GM23338 (cell line): Measurements from ENCODE around the gene HOXA5. TPM values are rescaled to one million over a fixed set of nuclear protein-coding genes. Genes with fewer than 3 reads are reported as not detected.

Experiments
- ATAC-seq: fragments of 200-7000 bp; cut with Tn5 transposase; 3 replicates; pipeline ENCODE4 v1.9.1; 2020
- DNase-seq: peaks from one replicate; pipeline ENCODE4 v3.0.0-alpha.2; 2015; ENCODE audit warnings: low spot score
- H2AFZ ChIP-seq: fragments of 200-600 bp; sonication (generic); 2 replicates; pipeline ENCODE4 v1.8.0; 2016; ENCODE audit warnings: antibody characterized with exemption, mild to moderate bottlenecking, moderate library complexity
- H3F3A ChIP-seq: fragments of 200-600 bp; sonication (generic); replicated peaks from 2 replicates; pipeline ENCODE4 v1.8.0; 2017; ENCODE audit warnings: antibody characterized with exemption, mixed run types, low read depth
- H3K27ac ChIP-seq: fragments of 200-600 bp; sonication (generic); 2 replicates; pipeline ENCODE4 v1.6.1; 2016; ENCODE audit warnings: low read depth
- H3K27me3 ChIP-seq: fragments of 200-600 bp; sonication (generic); 2 replicates; pipeline ENCODE4 v1.8.0; 2016; ENCODE audit warnings: mild to moderate bottlenecking, mixed run types, moderate library complexity; ENCODE audit not compliant: insufficient read depth
- H3K36me3 ChIP-seq: fragments of 200-600 bp; sonication (generic); 2 replicates; pipeline ENCODE4 v1.8.0; 2016; ENCODE audit warnings: mild to moderate bottlenecking; ENCODE audit not compliant: insufficient read depth
- H3K4me1 ChIP-seq: fragments of 200-600 bp; sonication (generic); 2 replicates; pipeline ENCODE4 v1.8.0; 2016; ENCODE audit warnings: mild to moderate bottlenecking, moderate library complexity; ENCODE audit not compliant: insufficient read depth
- H3K4me2 ChIP-seq: fragments of 200-600 bp; sonication (generic); 2 replicates; pipeline ENCODE4 v1.7.1; 2017; ENCODE audit warnings: mixed run types
- H3K4me3 ChIP-seq: fragments of 200-600 bp; sonication (generic); 2 replicates; pipeline ENCODE4 v1.6.1; 2016; ENCODE audit warnings: mixed run types
- H3K79me2 ChIP-seq: fragments of 200-600 bp; sonication (generic); replicated peaks from 2 replicates; pipeline ENCODE4 v1.8.0; 2017; ENCODE audit warnings: mild to moderate bottlenecking; ENCODE audit not compliant: insufficient read depth
- H3K9me2 ChIP-seq: fragments of 200-600 bp; sonication (generic); 2 replicates; pipeline ENCODE4 v1.8.0; 2017; ENCODE audit not compliant: insufficient read depth
- H4K20me1 ChIP-seq: fragments of 200-600 bp; sonication (generic); replicated peaks from 2 replicates; pipeline ENCODE4 v1.8.0; 2017; ENCODE audit warnings: mild to moderate bottlenecking; ENCODE audit not compliant: insufficient read depth
- H3K27ac Mint-ChIP-seq: 2 replicates; pipeline ENCODE4 v1.8.0; 2020; ENCODE audit warnings: inconsistent platforms, mild to moderate bottlenecking, moderate library complexity, mixed read lengths
- H3K27me3 Mint-ChIP-seq: 3 replicates; pipeline ENCODE4 v1.8.0; 2022; ENCODE audit warnings: low read depth, mild to moderate bottlenecking, moderate library complexity, mixed read lengths, inconsistent platforms; ENCODE audit not compliant: insufficient read depth, poor library complexity
- H3K36me3 Mint-ChIP-seq: 3 replicates; pipeline ENCODE4 v1.8.0; 2021; ENCODE audit warnings: low read depth, mild to moderate bottlenecking, inconsistent platforms, moderate library complexity, mixed read lengths
- H3K4me1 Mint-ChIP-seq: 3 replicates; pipeline ENCODE4 v1.8.0; 2020; ENCODE audit warnings: mild to moderate bottlenecking, inconsistent platforms, mixed read lengths
- H3K4me3 Mint-ChIP-seq: 3 replicates; pipeline ENCODE4 v1.8.0; 2021; ENCODE audit warnings: moderate library complexity, mild to moderate bottlenecking, inconsistent platforms, mixed read lengths
- H3K9me3 Mint-ChIP-seq: 3 replicates; pipeline ENCODE4 v1.8.0; 2020; ENCODE audit warnings: moderate library complexity, mild to moderate bottlenecking, inconsistent platforms, mixed read lengths
- EZH2 ChIP-seq: fragments of 200-600 bp; sonication (generic); IDR thresholded peaks from one replicate; pipeline ENCODE4 v1.8.0; 2017; ENCODE audit warnings: antibody characterized with exemption, mild to moderate bottlenecking, low read depth; ENCODE audit not compliant: unreplicated experiment
- EZH2phosphoT487 ChIP-seq: fragments of 200-600 bp; sonication (generic); IDR thresholded peaks from one replicate; pipeline ENCODE4 v1.8.1; 2018; ENCODE audit warnings: antibody characterized with exemption; ENCODE audit not compliant: unreplicated experiment
- NANOG ChIP-seq: IDR thresholded peaks from 2 replicates; pipeline ENCODE4 v1.6.1; 2016; ENCODE audit warnings: antibody characterized with exemption, borderline replicate concordance
- POLR2AphosphoS5 ChIP-seq: IDR thresholded peaks from 2 replicates; pipeline ENCODE4 v1.6.1; 2016; ENCODE audit warnings: antibody characterized with exemption, low read depth
- ZNF331 ChIP-seq: fragments of 250-450 bp; sonication (Bioruptor Pico); IDR thresholded peaks from 2 replicates; pipeline ENCODE4 v1.5.0; 2020; ENCODE audit warnings: low read depth, mild to moderate bottlenecking, moderate library complexity
- polyA plus RNA-seq: library from polyadenylated mRNA; unstranded; fragments of >200 nt; fragmentation: Nextera tagmentation; extraction: Ambion mirVana; gene quantifications from 2 replicates; pipeline ENCODE4 v1.2.1, GENCODE V29; 2016
- total RNA-seq: library from RNA; depleted of rRNA; stranded (reverse); fragments of >200 nt; shearing (Covaris generic); gene quantifications from 2 replicates; pipeline ENCODE4 v1.2.3, GENCODE V29; 2014

Gene HOXA5
- total and polyA plus RNA-seq, 2 experiments from 2014 or later, result not detected

GRCh38 chr7:27166531-27167505 is 23.3 kb upstream of the HOXA5 start:
- DNase-seq, result peak; percentile 53
- Mint-ChIP-seq H3K4me3 (no peak overlapping the region), H3K36me3 (no peaks in the 10 kb centered on the region; the same call in 2 of the 3 replicates)

DNA sequence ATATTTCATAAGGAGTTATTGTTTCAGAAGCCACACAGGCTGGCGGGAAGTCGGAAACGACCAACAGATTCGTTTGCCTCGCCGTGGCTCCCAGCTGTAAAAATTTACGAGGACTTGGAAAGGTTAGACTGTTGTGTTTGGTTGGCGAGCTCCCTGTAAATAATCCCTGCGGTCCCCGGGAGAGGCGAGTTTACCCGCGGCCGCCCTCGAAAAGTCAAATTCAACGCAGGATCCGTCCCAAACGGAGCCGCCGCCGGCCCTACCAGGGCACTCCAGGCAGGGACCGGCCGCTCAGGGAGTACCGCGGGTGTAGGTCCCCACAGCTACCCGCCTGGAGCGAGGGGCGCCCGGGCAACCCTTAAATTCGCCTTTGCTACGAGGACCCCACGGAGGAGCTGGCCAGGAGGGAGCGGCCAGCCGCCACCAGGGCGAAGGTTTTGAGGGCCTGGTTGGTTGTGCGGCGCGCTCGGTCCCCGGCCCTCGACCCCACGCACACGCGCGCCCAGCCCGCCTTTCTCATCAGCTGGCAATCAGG is 22.6 kb upstream of the HOXA5 start:
- Histone ChIP-seq H4K20me1 (peaks cover 51% of the 10 kb centered on the region), H3K79me2 (no peaks in the 10 kb centered on the region), H3K27me3 (peaks cover 100% of the 10 kb centered on the region), H3K27ac (no peak overlapping the region), H3K4me1 (peaks cover 4% of the 10 kb centered on the region), H3K36me3 (no peaks in the 10 kb centered on the region; the same call in 1 of the 2 replicates), H3K4me2 (no peak overlapping the region), H3F3A (peaks cover 32% of the 10 kb centered on the region), H2AFZ (no peak overlapping the region), H3K9me2 (no peaks in the 10 kb centered on the region), H3K4me3 (no peak overlapping the region)
- peaks cover 100% of the 10 kb centered on the region for H3K27me3 Mint-ChIP-seq
- ATAC-seq (no peak), DNase-seq (peak; percentile 32)
- TF ChIP-seq POLR2AphosphoS5, result no peak
- peak; percentile 98 for TF ChIP-seq EZH2phosphoT487
- TF ChIP-seq ZNF331 (CRISPR knock-in tag), result no peak
- peak; percentile 83 for TF ChIP-seq EZH2
- H3K4me3 Mint-ChIP-seq, result no peak overlapping the region
- H3K36me3 Mint-ChIP-seq, result no peaks in the 10 kb centered on the region; the same call in 2 of the 3 replicates
- no peak overlapping the region for H3K27ac Mint-ChIP-seq
- H3K9me3 Mint-ChIP-seq, result peaks cover 11% of the 10 kb centered on the region; the same call in 2 of the 3 replicates
- H3K4me1 Mint-ChIP-seq, result peaks cover 13% of the 10 kb centered on the region

More at GRCh38 chr7:27166531-27167505, 23.3 kb upstream of the HOXA5 start:
- Mint-ChIP-seq H3K27me3 (peaks cover 100% of the 10 kb centered on the region), H3K4me1 (peaks cover 13% of the 10 kb centered on the region), H3K9me3 (peaks cover 16% of the 10 kb centered on the region; the same call in 2 of the 3 replicates), H3K27ac (no peak overlapping the region)
- Histone ChIP-seq H3K27me3 (peaks cover 100% of the 10 kb centered on the region), H4K20me1 (peaks cover 59% of the 10 kb centered on the region), H3F3A (peaks cover 38% of the 10 kb centered on the region), H3K9me2 (no peaks in the 10 kb centered on the region), H3K27ac (no peak overlapping the region), H3K4me1 (peaks cover 4% of the 10 kb centered on the region), H3K36me3 (no peaks in the 10 kb centered on the region; the same call in 1 of the 2 replicates), H3K4me2 (no peak overlapping the region), H2AFZ (no peak overlapping the region), H3K4me3 (no peak overlapping the region), H3K79me2 (no peaks in the 10 kb centered on the region)
- no peak for ATAC-seq
- TF ChIP-seq POLR2AphosphoS5, result no peak
- peak; percentile 95 for TF ChIP-seq EZH2
- no peak for TF ChIP-seq NANOG
- peak; percentile 27 for TF ChIP-seq EZH2phosphoT487
